Measurements from ENCODE around the gene LY6G6F.

- TF ChIP-seq POLR2A (IDR thresholded peaks at IDR 0.05; ENCODE audit: low read length) (no peak), MYC (IDR thresholded peaks at IDR 0.05; ENCODE audit: borderline replicate concordance, low read length) (no peak), FOSL2 (IDR thresholded peaks at IDR 0.05) (no peak), FOSL2 (CRISPR knock-in tag; IDR thresholded peaks at IDR 0.05) (no peak), RAD21 (conservative IDR thresholded peaks at IDR 0.05 in 1 of 2, IDR thresholded peaks at IDR 0.05 in 1 of 2) (no peak), RARB (CRISPR knock-in tag; IDR thresholded peaks at IDR 0.05) (no peak), EP300 (IDR thresholded peaks at IDR 0.05) (no peak), CTCF (IDR thresholded peaks at IDR 0.05) (no peak)
Measured at GRCh38 chr6:31713991-31714684, 7.5 kb downstream of the LY6G6F start.
